Mammary epithelial cell (primary cell): ENCODE measurements around the gene KRT75.

Experiments used
- EZH2 ChIP-seq: IDR thresholded peaks from 2 replicates; pipeline ENCODE4 v1.6.1; 2012; ENCODE audit warnings: low read length, inconsistent platforms, borderline replicate concordance
- TF ChIP-seq, protein P1 (sequence below), 2 donors: IDR thresholded peaks in 1 of 2; conservative IDR thresholded peaks in 1 of 2; 2 replicates each; pipeline ENCODE4 v1.5.1; 2011 to 2012; ENCODE audit warnings: inconsistent platforms in 2 of 2, low read length in 2 of 2, mild to moderate bottlenecking in 2 of 2, control low read depth in 1 of 2, low read depth in 1 of 2; ENCODE audit not compliant: insufficient read depth in 1 of 2; ENCODE audit errors: extremely low read depth in 1 of 2

DNA sequence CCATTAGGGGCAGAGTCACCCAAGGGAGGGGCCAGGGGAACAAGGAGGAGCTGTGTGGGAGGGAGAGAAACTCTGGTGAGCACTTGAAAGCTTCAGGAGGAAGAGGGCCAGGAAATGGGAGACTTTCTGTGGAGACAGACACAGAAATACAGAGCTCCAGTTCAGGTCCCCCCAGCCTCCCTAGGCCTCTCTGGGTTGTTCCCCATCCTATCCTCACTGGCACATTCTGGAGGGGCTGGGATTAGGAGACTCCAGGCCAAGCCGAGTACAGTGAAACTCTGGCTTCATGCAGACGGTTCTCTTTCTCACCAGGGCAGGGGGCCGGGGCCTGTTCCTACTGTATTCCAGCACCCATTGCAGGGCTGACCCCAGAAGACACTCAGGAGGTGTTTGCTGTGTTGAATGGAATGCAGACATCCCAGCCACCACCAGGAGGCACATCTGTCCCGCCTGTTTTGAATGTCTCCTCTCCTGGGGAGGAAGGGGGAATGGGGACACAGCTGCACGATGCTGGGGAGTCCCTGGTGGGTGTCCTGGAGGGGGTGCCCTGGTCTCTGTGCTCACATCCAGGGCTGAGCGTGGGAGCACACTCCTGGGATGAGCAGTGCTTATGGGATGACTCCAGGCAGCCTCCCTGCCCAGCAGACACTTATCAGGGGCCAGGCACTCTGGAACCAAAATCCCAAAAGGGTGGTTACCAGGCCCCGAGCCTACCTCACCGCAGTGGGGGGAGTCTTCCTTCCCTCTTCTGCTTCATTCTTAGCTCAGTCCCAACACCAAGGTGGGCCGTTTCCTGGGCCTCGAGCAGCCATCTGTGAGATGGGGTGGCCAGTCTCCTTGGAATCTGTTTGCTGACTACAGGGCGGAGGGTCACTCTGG is 43.2 kb downstream of the KRT75 start:
- TF ChIP-seq EZH2 = no peak
- TF ChIP-seq, protein P1, sequence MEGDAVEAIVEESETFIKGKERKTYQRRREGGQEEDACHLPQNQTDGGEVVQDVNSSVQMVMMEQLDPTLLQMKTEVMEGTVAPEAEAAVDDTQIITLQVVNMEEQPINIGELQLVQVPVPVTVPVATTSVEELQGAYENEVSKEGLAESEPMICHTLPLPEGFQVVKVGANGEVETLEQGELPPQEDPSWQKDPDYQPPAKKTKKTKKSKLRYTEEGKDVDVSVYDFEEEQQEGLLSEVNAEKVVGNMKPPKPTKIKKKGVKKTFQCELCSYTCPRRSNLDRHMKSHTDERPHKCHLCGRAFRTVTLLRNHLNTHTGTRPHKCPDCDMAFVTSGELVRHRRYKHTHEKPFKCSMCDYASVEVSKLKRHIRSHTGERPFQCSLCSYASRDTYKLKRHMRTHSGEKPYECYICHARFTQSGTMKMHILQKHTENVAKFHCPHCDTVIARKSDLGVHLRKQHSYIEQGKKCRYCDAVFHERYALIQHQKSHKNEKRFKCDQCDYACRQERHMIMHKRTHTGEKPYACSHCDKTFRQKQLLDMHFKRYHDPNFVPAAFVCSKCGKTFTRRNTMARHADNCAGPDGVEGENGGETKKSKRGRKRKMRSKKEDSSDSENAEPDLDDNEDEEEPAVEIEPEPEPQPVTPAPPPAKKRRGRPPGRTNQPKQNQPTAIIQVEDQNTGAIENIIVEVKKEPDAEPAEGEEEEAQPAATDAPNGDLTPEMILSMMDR (conservative IDR thresholded peaks at IDR 0.05 in 1 of 2, IDR thresholded peaks at IDR 0.05 in 1 of 2; ENCODE audit: extremely low read depth in 1 of 2, insufficient read depth in 1 of 2, low read depth in 1 of 2, low read length in 2 of 2) = peak; percentile 89 to 90
